Stimulated activated CD8-positive, alpha-beta memory T cell treated with anti-CD3 and anti-CD28 coated beads, Interleukin-12 subunit alpha, Interleukin-12 subunit beta, amount 100 ng/mL, for 4 hours (primary cell): ENCODE results near the gene ME2.
A peak's percentile ranks its signal among the peaks of the same experiment; 100 is the strongest.
"Not testable (repeated sequence)": the region's sequence is repeated elsewhere in the genome, so short reads cannot be mapped to it uniquely, and the experiment has no call there.

Experiments used
- DNase-seq: peaks from one replicate; pipeline ENCODE4 v3.0.0-alpha.2; 2020; ENCODE audit warnings: low read depth

ME2 gene

DNA sequence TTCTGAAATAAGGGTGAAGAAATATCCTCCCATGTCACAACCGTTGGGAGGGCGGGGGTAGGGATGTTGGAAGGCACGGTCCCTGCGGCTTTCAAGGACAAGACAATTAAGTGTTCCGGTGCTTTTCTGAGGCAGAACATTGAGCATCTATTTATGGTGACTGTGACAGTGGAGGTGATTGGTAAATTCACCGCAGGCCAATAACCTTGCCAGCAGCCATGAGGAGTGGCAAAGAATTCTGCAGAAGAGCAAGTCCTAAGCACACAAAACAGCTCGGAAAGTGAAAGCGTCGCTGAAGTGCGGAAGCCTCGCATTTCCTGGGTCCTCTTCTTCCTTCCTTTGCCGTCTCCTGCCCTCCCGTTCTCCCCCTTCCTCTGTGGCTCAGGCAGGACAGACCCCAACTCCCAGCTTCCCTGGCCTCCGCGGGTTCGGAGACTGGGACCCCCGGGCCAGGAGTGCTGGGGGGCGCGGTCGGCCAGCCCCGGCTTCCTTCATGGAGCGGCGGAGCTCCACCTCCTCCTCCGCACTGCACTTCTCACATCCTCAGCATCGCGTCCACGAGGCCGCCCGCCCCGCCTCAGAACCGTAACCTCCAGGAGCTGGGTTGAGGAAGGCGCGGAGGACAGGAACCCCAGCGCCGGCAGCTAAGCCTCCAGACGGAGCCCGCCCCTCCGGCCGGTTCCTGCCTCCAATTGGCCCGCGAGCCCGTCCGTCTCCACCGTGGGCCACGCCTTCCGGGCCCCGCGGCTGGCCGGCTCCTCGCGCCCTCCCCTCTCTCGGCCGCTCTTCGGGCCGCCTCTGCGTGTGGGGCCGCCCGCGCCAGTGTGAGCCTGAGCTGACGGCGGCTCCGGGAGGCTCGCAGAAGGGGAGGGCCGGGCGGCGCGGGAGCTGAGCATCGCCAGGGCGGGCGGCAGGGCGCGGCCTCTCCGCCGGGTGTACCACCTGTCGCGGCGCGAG lies at the start of gene ME2:
ME2 (plus strand) TSS at position 774 of the 957 bp plus-strand sequence. CDS start 16,703 bp downstream, outside the sequence.
- DNase-seq, result peak; percentile 85

DNA sequence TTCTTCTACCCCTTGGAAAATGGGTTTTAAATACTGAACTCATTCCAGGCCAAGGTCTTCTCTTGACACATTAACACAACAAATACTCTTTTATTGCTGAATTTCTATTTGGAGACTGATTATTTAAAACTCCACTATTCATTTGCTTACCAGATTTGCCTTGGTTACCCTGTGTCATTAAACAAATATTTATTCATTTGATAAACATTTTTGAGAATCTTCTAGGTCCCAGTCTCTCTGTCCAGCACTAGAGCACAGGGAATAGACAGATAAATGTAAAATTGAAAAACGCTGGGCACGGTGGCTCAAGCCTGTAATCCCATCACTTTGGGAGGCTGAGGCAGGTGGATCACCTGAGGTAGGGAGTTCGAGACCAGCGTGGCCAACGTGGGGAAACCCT lies 49.3 kb upstream of the ME2 start:
- no peak for DNase-seq

DNA sequence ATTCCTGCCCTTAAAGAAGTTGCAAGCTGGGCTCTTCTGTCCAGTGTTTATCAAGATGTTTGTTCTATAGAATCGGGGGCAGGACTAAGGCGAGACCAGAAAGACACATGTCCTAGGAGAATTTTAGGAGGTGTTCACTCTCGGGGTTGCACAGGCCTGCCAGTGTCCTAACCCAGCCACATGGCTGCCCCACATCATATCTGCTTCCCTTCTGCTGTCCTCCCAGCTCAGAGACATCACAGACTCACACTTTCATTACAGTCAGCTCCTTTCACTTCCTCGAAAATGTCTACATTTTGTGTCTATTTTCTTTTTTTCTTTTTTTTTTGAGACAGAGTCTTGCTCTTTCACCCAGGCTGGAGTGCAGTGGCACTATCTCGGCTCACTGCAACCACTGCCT lies 48.4 kb upstream of the ME2 start:
- no peak for DNase-seq

DNA sequence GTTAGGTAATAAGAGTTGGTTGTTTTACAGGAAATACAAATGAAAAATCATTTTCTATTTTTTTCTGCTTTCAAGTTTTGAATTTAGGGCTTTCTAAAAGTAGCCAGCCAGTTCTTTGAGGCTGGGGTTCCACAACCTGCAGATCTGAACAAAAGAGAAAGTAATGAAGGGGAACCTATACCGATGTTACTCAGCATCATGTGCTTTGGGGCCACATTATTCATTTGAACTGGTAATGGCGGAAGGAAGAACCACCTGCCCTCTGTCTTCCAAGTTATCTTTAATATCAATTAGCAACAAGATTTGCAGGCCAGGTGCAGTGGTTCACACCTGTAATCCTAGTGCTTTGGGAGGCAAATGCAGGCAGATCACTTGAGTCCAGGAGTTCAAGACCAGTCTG lies 46.2 kb upstream of the ME2 start:
- no peak for DNase-seq

DNA sequence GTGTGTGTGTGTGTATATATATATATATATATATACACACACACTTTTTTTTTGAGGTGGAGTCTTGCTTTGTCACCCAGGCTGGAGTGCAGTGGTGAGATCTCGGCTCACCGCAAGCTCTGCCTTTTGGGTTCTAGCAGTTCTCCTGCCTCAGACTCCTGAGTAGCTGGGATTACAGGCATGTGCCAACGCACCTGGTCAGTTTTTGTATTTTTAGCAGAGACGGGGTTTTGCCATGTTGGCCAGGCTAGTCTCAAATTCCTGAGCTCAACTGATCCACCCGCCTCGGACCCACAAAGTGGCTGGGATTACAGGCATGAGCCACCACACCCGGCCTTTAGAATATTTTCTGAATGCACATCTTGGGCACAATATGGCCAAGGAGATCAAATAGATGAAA lies 45.4 kb upstream of the ME2 start:
- DNase-seq, result not testable (repeated sequence)

DNA sequence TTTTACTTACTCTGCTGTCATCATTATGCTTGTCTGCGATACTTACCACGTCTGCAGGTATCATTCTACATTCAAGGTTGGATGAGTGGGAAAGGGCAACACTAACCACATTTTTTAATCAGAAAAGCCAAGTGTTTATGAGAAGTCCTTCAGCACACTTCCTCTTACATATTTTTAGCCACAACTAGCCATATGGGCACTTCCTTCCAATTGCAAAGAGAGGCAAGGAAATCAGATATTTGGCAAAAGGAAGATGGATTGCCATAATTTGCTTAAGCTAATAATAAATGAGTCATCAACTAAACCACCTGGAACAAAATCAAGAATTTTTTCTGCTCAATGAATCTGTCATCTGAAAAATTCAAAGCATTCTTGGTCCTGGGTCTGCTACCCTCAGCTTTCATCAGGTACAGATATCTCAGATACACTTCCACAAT lies 42.4 kb upstream of the ME2 start:
- DNase-seq, result no peak

DNA sequence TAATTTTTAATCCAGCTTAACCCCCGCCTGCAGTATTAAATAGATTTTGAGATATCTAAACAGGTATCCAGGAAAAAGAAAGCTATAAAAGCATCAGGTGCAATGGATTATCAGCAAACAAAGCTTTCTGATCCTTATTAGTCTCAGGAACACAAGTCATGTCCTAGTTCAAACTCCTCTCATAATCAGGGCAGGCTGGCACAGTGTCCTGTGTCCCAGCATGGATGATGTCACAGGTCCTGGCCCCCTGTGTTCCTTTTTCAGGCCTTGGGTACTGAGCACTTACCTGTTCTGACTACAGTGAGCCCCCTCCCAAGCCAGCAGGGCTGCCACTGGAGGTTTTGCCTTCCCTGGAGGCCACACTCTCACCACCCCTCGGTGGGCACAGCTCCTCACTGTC lies 39.6 kb upstream of the ME2 start:
- no peak for DNase-seq

DNA sequence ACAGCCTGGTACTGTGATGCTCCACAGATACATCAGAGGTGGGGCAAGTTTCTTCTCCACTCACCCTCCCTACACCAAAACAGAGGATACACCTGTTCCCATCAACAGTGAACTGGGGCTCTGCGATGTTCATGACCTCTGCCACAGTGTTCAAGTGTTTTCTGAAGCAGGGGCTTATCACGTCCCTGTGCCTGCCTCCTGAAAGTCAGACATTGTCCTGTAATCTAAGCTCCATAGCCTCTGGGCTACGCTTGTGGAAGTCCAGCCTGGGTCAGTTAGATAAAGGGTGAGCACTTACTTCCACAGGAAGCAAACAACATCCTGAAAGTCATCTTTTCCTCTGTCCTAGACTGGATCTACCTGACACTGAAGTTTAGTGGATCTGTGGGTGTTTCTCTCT lies 38.9 kb upstream of the ME2 start:
- DNase-seq, result no peak

DNA sequence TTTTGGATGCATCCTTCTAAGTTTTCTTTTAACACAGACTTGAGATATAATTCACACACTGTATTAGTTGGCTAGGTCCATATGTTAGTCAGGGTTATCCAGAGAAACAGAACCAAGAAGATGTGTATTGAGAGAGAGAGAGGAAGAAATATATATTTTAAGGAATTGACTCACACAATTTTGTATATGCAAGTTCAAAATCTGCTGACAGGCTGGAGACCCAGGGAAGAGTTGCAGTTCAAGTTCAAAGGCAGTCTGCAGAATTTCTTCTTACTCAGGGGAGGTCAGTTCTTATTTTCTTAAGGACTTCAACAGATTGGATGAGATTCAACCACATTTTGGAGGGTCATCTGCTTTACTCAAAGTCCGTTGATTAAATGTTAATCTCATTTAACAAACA lies 36.1 kb upstream of the ME2 start:
- no peak for DNase-seq

DNA sequence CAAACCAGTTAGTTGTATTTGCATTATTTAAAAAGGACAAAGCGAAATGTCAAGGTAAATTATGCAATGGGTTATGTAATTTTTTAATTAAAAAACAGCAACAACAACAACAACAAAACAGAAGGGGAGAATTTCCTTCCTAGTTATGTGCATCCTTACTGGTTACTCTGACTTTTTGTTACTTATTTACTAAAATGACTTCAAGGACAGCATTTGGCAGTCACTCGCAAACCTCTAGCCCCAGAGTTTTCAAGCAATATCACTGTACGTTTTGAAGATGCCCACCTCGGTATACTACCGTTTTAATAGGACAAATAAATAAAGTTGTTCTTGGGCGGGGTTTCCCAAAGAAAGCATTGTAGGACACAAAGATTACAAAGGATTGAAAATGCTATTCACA lies 34.4 kb upstream of the ME2 start:
- no peak for DNase-seq

DNA sequence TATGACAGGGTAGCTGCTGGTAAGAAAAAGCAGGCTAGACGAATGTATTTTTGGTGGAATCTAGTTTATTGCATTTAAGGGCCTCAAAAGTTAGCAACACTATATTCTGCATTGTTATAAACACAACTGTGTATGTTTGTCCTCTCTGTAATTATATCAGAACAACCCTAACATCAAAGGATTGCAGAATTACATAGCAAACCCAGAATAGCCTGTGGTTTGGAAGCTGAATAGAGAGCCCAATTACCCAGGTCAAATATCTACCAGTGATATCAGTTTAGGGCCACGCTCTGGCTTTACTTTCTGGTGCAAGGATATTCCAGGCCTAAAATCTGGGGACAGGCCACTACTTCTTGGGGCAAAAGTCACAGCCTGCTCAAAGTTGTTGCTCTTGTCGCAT lies 34.0 kb upstream of the ME2 start:
- no peak for DNase-seq

DNA sequence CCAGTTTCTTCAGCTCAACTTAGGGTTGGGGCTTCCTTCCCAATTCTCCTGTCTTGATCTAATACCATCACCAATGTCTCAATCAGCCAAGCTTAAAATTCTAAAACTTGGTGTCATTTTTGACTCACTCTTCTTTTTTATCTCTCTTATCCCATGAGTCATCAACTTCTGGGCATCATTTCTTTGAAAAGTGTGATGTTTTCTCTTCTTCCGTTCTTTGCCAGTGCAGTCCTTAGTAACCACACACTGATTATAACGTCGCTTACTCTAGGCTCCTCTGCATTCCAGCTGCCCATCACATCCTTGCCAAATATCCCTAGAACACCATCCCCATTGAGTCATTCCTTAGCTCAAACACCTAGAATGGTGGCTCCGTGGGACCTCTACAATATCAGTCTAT lies 31.7 kb upstream of the ME2 start:
- no peak for DNase-seq

DNA sequence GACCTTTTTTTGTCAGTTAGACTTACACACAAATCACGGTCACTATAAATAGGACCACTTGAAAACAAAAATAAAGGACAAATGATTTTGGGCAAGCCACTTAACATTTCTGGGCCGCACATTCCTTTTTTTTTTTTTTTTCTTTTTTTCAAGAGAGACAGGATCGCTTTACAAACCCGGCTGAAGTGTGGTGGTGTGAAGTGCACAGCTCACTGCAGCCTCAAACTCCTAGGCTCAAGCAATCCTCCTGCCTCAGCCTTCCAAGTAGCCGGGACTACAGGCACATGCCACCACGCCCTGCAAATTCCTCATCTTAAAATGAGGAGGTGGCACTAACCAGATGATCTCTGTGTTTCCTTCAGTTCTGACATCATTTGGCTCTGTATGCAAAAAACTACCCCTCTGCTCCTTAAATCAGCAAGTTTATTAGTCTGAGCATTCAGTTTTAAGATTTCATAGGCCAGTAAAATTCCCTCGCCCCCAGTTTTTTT lies 30.8 kb upstream of the ME2 start:
- no peak for DNase-seq

DNA sequence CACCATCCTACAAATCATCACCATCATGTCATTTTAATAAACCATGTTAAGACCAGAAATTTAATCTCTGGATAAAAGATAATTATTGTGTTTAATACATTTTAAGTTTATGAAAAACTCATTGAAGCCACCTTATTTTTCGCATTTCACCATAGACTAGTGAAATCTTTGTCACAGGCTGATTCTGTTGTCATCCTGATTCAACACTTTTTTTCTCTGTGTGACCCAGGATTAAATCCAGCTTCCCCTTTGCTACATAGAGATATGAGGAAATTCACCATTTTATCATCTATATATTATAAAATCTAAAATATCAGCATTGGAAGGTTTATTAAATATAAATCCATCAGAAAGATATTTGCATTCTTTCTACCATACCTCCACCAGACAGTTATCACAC lies 29.9 kb upstream of the ME2 start:
- DNase-seq, result no peak

DNA sequence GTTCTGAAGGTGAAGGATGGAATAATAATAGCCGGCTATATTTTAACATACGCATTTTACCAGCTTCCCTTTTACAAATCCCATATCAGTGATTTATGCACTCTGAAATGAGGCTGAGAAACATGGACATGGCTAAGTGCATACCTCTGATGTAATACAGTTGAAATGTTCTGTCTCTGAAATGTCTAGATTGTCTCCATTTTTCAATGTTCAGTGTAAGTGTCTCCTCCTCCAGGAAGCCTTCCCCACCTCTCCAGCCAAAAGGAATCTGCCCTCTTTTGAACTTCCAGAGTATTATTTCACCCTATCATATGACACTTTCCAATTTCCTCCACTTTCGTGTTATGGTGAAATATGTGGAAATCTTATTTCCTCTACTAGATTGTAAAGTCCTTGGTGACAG lies 29.5 kb upstream of the ME2 start:
- no peak for DNase-seq

DNA sequence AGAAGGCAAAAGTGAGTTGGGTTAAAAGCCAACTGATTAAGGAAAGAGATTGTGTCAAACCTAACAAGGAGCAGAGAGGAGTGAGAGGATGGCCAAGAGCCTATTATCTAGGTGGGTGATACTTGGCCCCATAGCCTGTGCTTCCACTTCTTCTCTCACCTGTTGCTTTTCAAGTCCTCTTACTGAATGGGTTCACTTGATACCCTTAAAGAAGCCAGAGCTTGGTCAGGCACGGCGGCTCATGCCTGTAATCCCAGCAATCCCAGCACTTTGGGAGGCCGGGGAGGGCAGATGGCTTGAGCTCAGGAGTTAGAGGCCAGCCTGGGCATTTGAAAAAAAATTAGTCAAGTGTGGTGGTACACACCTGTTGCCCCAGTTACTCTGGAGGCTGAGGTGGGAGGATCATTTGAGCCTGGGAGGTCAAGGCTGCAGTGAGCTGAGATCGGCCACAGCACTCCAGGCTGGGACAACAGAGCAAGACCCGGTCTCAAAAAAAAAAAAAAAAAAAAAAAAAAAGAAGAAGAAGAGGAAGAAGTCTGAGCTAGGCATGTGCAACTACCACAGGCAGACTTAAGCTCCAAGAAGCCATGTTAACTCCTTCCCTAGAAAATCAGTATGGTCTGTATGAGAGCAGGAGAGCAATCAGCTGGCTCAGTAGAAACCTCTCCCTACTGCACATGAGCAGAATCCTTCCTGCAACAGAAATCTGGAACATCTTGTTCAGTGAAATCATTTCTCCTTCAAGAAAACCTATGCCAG lies 28.4 kb upstream of the ME2 start:
- DNase-seq, result no peak

DNA sequence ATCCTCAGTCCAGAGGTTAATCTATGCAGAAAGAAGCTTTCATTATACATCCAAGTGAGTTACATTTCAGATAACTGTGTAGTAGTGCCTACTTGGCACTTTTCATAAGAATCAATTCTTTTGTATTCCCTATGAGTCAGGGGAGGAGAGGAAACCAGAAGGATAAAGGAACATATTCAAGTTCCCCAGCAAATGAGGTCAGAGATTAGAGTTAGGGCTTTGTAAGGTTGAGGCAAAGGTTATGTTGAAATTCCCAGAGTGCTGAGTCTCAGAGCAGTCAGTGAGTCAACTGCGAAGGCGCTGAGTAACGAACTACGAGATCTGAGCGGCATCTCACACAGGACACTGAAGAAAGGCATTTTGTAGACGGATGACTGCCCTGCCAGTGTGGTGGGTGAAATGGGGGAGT lies 25.1 kb upstream of the ME2 start:
- no peak for DNase-seq

DNA sequence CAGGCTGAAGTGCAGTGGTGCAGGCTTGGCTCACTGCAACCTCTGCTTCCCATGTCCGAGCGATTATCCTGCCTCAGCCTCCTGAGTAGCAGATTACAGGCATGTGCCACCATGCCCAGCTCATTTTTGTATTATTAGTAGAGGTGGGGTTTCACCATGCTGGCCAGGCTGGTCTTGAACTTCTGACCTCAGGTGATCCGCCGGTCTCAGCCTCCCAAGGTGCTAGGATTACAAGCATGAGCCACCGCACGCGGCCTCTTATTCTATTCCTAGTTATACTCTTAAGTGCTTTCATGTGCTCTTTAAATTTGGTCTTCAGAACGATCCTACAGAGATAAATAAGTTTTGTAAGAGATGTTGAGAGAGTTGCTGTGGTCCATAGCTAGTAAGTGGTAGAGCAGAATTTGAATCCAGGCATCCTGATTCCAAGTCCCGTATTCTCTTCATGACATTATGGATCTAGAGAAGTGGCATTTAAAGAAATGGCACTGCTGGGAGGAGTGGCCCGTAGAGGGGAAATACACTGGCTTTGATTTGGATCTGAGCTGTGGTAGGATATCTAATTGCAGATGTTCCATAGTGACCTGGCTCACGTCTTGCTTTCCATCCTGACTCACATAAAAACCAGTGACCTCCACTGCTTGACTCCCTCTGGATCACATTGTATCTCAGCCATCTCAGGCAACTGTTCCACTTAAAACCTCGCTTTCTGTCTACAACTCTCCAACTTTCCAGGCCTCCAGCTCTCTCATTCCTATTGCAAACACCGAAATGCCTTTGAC lies 22.8 kb upstream of the ME2 start:
- DNase-seq, result no peak

DNA sequence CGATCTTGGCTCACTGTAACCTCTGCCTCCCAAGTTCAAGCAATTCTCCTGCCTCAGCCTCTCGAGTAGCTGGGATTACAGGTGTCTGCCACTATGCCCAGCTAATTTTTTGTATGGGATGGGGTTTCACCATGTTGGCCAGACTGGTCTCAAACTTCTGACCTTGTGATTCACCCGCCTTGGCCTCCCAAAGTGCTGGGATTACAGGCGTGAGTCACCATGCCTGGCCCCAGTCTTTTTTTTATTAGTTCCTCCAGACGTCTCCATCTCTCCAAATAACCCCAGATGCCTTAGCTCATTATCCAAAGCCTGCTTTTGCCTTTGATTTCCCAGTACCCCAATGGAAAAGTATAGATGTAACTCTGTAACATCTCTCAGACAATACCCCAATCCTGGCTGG lies 21.8 kb upstream of the ME2 start:
- not testable (repeated sequence) for DNase-seq

DNA sequence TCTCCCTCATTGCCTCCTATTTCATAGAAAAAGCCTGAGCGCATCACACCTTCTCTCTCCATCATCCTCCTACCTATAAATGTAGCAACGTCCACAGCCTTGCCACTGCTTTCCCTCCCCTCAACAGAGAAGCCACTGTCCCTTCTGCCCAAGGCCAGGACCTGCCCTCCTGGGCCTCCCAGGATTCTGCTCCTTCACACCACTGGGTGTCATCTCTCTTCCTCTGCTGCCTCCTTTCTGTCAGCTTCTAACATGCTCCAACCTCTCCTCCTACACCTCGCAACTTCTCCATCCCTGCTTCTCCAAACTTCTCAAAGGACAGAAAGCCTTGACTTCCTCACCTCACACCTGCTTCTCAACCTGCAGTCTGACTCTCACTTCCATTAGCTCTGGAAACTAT lies 21.2 kb upstream of the ME2 start:
- no peak for DNase-seq

DNA sequence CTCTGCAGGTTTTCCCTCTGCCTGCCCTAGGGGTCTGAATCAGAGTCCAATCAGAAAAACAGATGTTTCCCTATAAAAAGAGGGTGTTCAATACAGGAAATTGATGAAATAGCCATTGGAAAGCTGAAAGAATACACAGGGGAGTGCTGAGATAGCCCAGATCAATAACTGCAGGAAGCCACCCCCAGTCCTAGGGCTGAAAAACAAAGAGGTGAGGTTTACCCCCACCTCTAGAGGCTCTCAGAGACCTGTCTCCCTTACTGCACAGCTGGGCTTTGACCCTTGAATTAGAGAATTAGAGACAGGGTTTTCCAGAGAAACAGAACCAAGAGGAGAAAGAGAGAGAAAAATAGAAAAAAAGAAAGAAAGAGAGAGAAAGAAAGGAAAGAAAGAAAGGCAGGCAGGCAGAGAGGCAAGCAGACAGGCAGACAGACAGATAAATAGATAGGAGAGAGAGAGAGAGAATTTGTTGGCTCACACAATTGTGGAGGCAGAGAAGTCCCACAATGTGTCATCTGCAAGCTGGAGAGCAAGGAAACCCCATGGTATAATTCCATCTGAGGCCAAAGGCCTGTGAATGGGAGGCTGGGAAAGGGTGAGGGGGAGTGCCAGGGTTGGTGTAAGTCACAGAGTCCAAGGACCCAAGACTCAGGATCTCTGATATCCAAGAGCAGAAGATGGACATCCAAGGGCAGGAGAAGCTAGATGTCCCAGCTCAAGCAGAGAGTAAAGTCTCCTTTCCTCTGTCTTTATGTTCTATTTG lies 18.9 kb upstream of the ME2 start:
- no peak for DNase-seq

DNA sequence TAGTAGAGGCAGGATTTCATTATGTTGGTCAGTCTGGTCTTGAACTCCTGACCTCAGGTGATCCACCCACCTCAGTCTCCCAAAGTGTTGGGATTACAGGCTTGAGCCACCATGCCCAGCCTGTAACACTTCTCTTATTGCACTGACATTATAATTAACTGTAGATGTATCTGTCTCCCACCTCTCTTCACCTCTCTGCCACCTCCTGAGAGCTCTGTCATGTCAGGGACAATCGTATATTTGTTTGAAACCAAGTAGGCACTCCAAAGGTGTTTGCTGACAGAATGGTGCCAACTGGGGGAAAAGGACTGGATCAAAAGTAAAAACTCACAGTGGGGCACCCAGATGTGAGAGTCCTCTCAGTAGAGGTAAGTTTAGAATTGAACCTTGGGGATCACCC lies 17.3 kb upstream of the ME2 start:
- DNase-seq, result no peak
